GM19043 (cell line): ENCODE results near the gene TRERF1.

Source experiments
- ATAC-seq: cut with Tn5 transposase; IDR thresholded peaks from one replicate; pipeline ENCODE4 v1.9.1; 2021; ENCODE audit warnings: low read depth; ENCODE audit not compliant: unreplicated experiment

The TRERF1 gene

GRCh38 chr6:42176981-42177380 is 274.7 kb downstream of the TRERF1 start:
- ATAC-seq, result no peak

DNA sequence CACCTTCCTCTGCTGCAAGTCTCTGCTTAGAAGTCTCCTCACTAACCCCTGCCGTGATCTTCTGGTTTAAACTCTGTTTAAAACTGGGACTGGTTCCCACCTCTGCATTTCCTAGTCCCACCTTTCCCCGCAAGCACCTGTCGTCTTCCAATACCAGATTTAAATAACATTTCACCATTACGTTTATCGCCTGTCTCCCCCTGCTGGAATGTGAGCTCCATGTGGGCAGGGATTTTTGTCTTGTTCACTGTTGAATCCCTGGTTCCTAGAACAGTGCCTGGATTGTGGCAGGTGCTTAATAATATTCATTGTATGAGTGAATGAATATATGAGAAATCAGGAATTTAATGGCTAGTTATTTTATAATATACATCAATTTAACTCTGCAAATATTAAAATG is 275.9 kb downstream of the TRERF1 start:
- no peak for ATAC-seq
